Measurements from ENCODE around the gene GGACT. TPM values are rescaled to one million over a fixed set of nuclear protein-coding genes. Genes with fewer than 3 reads are reported as not detected.

GGACT gene
- total and polyA plus RNA-seq, 2 experiments from 2014 or later: 0.24 to 1.0 TPM

DNA sequence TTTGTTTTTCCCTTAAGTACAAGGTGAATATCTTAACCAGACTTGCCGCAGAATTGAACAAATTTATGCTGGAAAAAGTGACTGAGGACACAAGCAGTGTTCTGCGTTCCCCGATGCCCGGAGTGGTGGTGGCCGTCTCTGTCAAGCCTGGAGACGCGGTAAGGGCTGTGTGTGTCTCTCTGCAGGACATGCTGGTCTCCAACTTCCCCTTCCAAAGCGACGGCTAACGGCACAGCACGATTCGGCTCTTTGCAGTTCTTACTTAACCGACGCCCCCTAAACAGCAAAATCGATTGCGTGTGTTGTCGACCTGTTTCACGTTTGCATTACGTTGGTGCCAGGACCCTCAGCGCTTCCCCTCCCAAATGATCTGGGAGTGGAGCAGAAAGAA, 73.2 kb downstream of the GGACT start:
- Histone ChIP-seq H3K27me3 (ENCODE audit: insufficient read depth) (no peaks in the 10 kb centered on the region), H3K27ac (ENCODE audit: low read depth) (no peak overlapping the region; the same call in 1 of the 2 replicates), H4K20me1 (replicated peaks; ENCODE audit: insufficient read depth) (no peaks in the 10 kb centered on the region), H3K36me3 (ENCODE audit: insufficient read depth) (no peaks in the 10 kb centered on the region), H3K4me1 (ENCODE audit: insufficient read depth) (peaks cover 47% of the 10 kb centered on the region), H3F3A (replicated peaks; ENCODE audit: low read depth) (no peaks in the 10 kb centered on the region; the same call in 1 of the 2 replicates), H3K9me2 (ENCODE audit: insufficient read depth) (no peaks in the 10 kb centered on the region), H3K4me2 (no peak overlapping the region), H3K4me3 (no peak overlapping the region), H2AFZ (no peak overlapping the region), H3K79me2 (replicated peaks; ENCODE audit: insufficient read depth) (no peaks in the 10 kb centered on the region)
- peak; percentile 56 for DNase-seq (ENCODE audit: low spot score)
- TF ChIP-seq JUNB (IDR thresholded peaks at IDR 0.05; ENCODE audit: unreplicated experiment): no peak
- TF ChIP-seq ZNF331 (CRISPR knock-in tag; IDR thresholded peaks at IDR 0.05; ENCODE audit: low read depth): no peak
- TF ChIP-seq STAT1 (IDR thresholded peaks at IDR 0.05; ENCODE audit: unreplicated experiment): no peak
- TF ChIP-seq, protein P1, sequence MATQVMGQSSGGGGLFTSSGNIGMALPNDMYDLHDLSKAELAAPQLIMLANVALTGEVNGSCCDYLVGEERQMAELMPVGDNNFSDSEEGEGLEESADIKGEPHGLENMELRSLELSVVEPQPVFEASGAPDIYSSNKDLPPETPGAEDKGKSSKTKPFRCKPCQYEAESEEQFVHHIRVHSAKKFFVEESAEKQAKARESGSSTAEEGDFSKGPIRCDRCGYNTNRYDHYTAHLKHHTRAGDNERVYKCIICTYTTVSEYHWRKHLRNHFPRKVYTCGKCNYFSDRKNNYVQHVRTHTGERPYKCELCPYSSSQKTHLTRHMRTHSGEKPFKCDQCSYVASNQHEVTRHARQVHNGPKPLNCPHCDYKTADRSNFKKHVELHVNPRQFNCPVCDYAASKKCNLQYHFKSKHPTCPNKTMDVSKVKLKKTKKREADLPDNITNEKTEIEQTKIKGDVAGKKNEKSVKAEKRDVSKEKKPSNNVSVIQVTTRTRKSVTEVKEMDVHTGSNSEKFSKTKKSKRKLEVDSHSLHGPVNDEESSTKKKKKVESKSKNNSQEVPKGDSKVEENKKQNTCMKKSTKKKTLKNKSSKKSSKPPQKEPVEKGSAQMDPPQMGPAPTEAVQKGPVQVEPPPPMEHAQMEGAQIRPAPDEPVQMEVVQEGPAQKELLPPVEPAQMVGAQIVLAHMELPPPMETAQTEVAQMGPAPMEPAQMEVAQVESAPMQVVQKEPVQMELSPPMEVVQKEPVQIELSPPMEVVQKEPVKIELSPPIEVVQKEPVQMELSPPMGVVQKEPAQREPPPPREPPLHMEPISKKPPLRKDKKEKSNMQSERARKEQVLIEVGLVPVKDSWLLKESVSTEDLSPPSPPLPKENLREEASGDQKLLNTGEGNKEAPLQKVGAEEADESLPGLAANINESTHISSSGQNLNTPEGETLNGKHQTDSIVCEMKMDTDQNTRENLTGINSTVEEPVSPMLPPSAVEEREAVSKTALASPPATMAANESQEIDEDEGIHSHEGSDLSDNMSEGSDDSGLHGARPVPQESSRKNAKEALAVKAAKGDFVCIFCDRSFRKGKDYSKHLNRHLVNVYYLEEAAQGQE (IDR thresholded peaks at IDR 0.05; ENCODE audit: unreplicated experiment): no peak
- no peak for TF ChIP-seq CTCF (conservative IDR thresholded peaks at IDR 0.05; ENCODE audit: low read depth in 2 of 2)
- Mint-ChIP-seq H3K27ac (peak overlapping the region; percentile 66; the same call in 1 of the 2 replicates), H3K4me3 (no peak overlapping the region), H3K9me3 (no peaks in the 10 kb centered on the region), H3K27me3 (ENCODE audit: insufficient read depth, low read depth, poor library complexity) (no peaks in the 10 kb centered on the region), H3K4me1 (peaks cover 73% of the 10 kb centered on the region), H3K36me3 (ENCODE audit: low read depth) (no peaks in the 10 kb centered on the region; the same call in 2 of the 3 replicates)
- ATAC-seq: peak; percentile 12; the same call in 2 of the 3 replicates

- no peak overlapping the region for H3K4me3 Mint-ChIP-seq
- peak overlapping the region; percentile 47 for H3K27ac Mint-ChIP-seq
- peaks cover 47% of the 10 kb centered on the region for H3K4me1 ChIP-seq (ENCODE audit: insufficient read depth)
- H3K27ac ChIP-seq (ENCODE audit: low read depth): no peak overlapping the region
- no peaks in the 10 kb centered on the region; the same call in 1 of the 2 replicates for H3F3A ChIP-seq (replicated peaks; ENCODE audit: low read depth)
- TF ChIP-seq CTCF (conservative IDR thresholded peaks at IDR 0.05; ENCODE audit: low read depth in 2 of 2) (peak; percentile 98 to 100), ZNF114 (CRISPR knock-in tag; IDR thresholded peaks at IDR 0.05) (no peak), ZNF331 (CRISPR knock-in tag; IDR thresholded peaks at IDR 0.05; ENCODE audit: low read depth) (no peak), CREB1 (CRISPR knock-in tag; IDR thresholded peaks at IDR 0.05; ENCODE audit: low read depth) (no peak), NANOG (IDR thresholded peaks at IDR 0.05; ENCODE audit: borderline replicate concordance) (no peak), STAT1 (IDR thresholded peaks at IDR 0.05; ENCODE audit: unreplicated experiment) (no peak)
- TF ChIP-seq, protein P2, sequence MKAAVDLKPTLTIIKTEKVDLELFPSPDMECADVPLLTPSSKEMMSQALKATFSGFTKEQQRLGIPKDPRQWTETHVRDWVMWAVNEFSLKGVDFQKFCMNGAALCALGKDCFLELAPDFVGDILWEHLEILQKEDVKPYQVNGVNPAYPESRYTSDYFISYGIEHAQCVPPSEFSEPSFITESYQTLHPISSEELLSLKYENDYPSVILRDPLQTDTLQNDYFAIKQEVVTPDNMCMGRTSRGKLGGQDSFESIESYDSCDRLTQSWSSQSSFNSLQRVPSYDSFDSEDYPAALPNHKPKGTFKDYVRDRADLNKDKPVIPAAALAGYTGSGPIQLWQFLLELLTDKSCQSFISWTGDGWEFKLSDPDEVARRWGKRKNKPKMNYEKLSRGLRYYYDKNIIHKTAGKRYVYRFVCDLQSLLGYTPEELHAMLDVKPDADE (IDR thresholded peaks at IDR 0.05): no peak
- no peaks in the 10 kb centered on the region for H3K9me3 Mint-ChIP-seq
- H3K36me3 ChIP-seq (ENCODE audit: insufficient read depth): no peaks in the 10 kb centered on the region
- no peaks in the 10 kb centered on the region for H3K9me2 ChIP-seq (ENCODE audit: insufficient read depth)
- no peaks in the 10 kb centered on the region for H4K20me1 ChIP-seq (replicated peaks; ENCODE audit: insufficient read depth)
- H3K36me3 Mint-ChIP-seq (ENCODE audit: low read depth): no peaks in the 10 kb centered on the region; the same call in 2 of the 3 replicates
- H3K79me2 ChIP-seq (replicated peaks; ENCODE audit: insufficient read depth): no peaks in the 10 kb centered on the region
- peak; percentile 83 for ATAC-seq
- peaks cover 78% of the 10 kb centered on the region for H3K4me1 Mint-ChIP-seq
- H2AFZ ChIP-seq: no peak overlapping the region
- H3K27me3 Mint-ChIP-seq (ENCODE audit: insufficient read depth, low read depth, poor library complexity): no peaks in the 10 kb centered on the region
- DNase-seq (ENCODE audit: low spot score): peak; percentile 91
- H3K4me3 ChIP-seq: no peak overlapping the region
- H3K27me3 ChIP-seq (ENCODE audit: insufficient read depth): no peaks in the 10 kb centered on the region
- H3K4me2 ChIP-seq: no peak overlapping the region
Observed at GRCh38 chr13:100514788-100515409, 73.7 kb downstream of the GGACT start.

Data from GM23338 (cell line).